ENCODE measurements around the gene PTPN7. TPM values are rescaled to one million over a fixed set of nuclear protein-coding genes. Genes with fewer than 3 reads are reported as not detected.

PTPN7 gene
- polyA plus RNA-seq, 2 of the 4 experiments (the other 2 are of a cell fraction): 0.08 TPM; not detected in 1

DNA sequence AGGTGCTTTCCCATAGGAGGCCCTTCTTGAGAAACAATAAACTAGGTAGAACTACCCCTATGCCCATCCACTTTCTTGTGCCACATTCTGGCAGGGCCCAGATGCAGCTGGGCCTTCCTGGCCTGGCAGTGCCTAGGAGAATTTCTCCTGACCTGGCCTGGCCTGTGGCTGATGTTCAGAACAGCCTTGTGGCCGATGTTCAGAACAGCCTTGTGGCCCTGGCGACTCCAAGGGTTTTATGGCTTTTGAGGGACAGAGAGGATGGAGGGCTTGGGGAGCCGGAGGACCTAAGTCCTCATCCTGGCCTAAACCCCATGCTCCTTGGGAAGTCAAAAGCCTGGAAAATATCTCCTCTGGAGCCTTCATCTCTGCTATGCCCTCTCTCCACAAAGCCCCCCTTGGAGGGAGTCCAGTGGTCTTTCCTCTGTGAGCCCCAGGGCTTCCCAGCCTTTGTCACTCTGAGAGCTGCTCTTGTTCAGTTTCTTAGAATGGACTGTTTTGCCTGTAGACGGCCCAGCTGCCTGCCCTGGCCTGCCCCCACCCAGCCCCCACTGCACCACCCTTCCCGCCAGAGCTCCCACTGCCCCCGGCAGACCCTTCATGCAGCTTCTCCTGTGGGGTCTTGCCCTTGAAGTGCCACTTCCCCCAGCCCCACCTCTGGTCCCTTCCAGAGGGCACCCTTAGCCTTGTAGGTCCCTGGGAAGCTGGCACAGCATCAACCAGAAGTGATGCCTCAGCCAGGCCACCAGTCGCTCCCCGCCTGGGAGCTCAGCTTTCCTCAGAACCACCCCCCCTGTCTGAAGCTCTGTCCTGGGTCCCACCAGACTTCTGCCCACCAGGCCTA is 30.7 kb downstream of the PTPN7 start:
- no peak for DNase-seq (ENCODE audit: low read depth in 1 of 2, low spot score in 1 of 2)
- TF ChIP-seq CHD4 (IDR thresholded peaks at IDR 0.05; ENCODE audit: borderline replicate concordance): no peak
- TF ChIP-seq, protein P1, sequence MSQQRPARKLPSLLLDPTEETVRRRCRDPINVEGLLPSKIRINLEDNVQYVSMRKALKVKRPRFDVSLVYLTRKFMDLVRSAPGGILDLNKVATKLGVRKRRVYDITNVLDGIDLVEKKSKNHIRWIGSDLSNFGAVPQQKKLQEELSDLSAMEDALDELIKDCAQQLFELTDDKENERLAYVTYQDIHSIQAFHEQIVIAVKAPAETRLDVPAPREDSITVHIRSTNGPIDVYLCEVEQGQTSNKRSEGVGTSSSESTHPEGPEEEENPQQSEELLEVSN (IDR thresholded peaks at IDR 0.05; ENCODE audit: borderline replicate concordance, low read depth): no peak
- TF ChIP-seq, protein P2, sequence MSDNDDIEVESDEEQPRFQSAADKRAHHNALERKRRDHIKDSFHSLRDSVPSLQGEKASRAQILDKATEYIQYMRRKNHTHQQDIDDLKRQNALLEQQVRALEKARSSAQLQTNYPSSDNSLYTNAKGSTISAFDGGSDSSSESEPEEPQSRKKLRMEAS (IDR thresholded peaks at IDR 0.05): no peak
- no peak for TF ChIP-seq SMC3 (IDR thresholded peaks at IDR 0.05)
- no peak for TF ChIP-seq RNF2 (IDR thresholded peaks at IDR 0.05; ENCODE audit: borderline replicate concordance, low read depth)
- TF ChIP-seq KDM5A (IDR thresholded peaks at IDR 0.05): no peak
- TF ChIP-seq ZSCAN20 (CRISPR knock-in tag; IDR thresholded peaks at IDR 0.05): no peak
- no peak for TF ChIP-seq NPAS2 (CRISPR knock-in tag; IDR thresholded peaks at IDR 0.05; ENCODE audit: borderline replicate concordance)
- no peak for TF ChIP-seq MAZ (IDR thresholded peaks at IDR 0.05; ENCODE audit: borderline replicate concordance, low read depth, low read length)
- TF ChIP-seq, protein P3, sequence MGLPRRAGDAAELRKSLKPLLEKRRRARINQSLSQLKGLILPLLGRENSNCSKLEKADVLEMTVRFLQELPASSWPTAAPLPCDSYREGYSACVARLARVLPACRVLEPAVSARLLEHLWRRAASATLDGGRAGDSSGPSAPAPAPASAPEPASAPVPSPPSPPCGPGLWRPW (IDR thresholded peaks at IDR 0.05): no peak
- TF ChIP-seq KDM1A (IDR thresholded peaks at IDR 0.05; ENCODE audit: low read depth): no peak
- TF ChIP-seq HEYL (CRISPR knock-in tag; IDR thresholded peaks at IDR 0.05): no peak
- TF ChIP-seq JUNB (IDR thresholded peaks at IDR 0.05): no peak
- no peak for TF ChIP-seq HDAC2 (IDR thresholded peaks at IDR 0.05)
- TF ChIP-seq, protein P4, sequence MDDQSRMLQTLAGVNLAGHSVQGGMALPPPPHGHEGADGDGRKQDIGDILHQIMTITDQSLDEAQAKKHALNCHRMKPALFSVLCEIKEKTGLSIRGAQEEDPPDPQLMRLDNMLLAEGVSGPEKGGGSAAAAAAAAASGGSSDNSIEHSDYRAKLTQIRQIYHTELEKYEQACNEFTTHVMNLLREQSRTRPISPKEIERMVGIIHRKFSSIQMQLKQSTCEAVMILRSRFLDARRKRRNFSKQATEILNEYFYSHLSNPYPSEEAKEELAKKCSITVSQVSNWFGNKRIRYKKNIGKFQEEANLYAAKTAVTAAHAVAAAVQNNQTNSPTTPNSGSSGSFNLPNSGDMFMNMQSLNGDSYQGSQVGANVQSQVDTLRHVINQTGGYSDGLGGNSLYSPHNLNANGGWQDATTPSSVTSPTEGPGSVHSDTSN (IDR thresholded peaks at IDR 0.05): no peak
- TF ChIP-seq HOXA7 (CRISPR knock-in tag; IDR thresholded peaks at IDR 0.05): no peak
- no peak for TF ChIP-seq TFCP2L1 (CRISPR knock-in tag; IDR thresholded peaks at IDR 0.05)
- no peak for TF ChIP-seq HOXB13 (CRISPR knock-in tag; IDR thresholded peaks at IDR 0.05; ENCODE audit: low read depth)
- Histone ChIP-seq H3K4me2 (no peak overlapping the region), H3K4me1 (0 out of 3 replicates have a peak, but pooled peaks cover 5% of the 10 kb centered on the region), H3K4me3 (no peak overlapping the region), H3K9me3 (no peaks in the 10 kb centered on the region), H3K27ac (peak overlapping the region in 1 of 2 experiments; percentile 31; a peak in 1 of 6 replicates)
- ChIA-PET POLR2A (interaction anchor here (0.6 kb wide), 1 partner anchor 249 kb away, joined by 4 read pairs; no protein-coding TSS in a partner anchor), CTCF (interaction anchor here (0.9 to 31.9 kb wide), 5 partner anchors 7 to 235 kb away, joined by 3 to 1624 read pairs (median 25); partner anchors contain the start of genes ELF3, GPR37L1 and RNPEP)
- no peak for FAIRE-seq
- ATAC-seq: peak; percentile 10 to 30; a peak in 3 of 6 replicates
- WGBS (ENCODE audit: missing lambda C conversion rate): 84% methylated on average over 7 of the region's 8 CpGs

DNA sequence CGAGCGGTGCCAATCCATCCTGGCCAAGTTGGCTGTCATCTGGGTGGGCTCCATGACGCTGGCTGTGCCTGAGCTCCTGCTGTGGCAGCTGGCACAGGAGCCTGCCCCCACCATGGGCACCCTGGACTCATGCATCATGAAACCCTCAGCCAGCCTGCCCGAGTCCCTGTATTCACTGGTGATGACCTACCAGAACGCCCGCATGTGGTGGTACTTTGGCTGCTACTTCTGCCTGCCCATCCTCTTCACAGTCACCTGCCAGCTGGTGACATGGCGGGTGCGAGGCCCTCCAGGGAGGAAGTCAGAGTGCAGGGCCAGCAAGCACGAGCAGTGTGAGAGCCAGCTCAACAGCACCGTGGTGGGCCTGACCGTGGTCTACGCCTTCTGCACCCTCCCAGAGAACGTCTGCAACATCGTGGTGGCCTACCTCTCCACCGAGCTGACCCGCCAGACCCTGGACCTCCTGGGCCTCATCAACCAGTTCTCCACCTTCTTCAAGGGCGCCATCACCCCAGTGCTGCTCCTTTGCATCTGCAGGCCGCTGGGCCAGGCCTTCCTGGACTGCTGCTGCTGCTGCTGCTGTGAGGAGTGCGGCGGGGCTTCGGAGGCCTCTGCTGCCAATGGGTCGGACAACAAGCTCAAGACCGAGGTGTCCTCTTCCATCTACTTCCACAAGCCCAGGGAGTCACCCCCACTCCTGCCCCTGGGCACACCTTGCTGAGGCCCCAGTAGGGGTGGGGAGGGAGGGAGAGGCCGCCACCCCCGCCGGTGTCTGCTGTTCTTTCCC is 32.4 kb downstream of the PTPN7 start:
- H3K27ac ChIP-seq: no peak overlapping the region
- H3K4me1 ChIP-seq: 0 out of 3 replicates have a peak, but pooled peaks cover 5% of the 10 kb centered on the region
- no peaks in the 10 kb centered on the region for H3K9me3 ChIP-seq
- ATAC-seq (no peak), DNase-seq (ENCODE audit: low read depth in 1 of 2, low spot score in 1 of 2) (no peak), FAIRE-seq (no peak)
- H3K4me3 ChIP-seq: no peak overlapping the region
- ChIA-PET CTCF (interaction anchor here (0.6 to 31.9 kb wide), 5 partner anchors 5 to 233 kb away, joined by 3 to 1624 read pairs (median 209); partner anchors contain the start of genes ELF3, GPR37L1 and RNPEP), POLR2A (interaction anchor here (1.4 kb wide), 1 partner anchor 118 kb away, joined by 5 read pairs; the partner anchor contains the start of gene ELF3)
- TF ChIP-seq NFE2L2 (conservative IDR thresholded peaks at IDR 0.05; ENCODE audit: low read length): no peak
- no peak for TF ChIP-seq RFX5 (IDR thresholded peaks at IDR 0.05)
- TF ChIP-seq POLR2A (IDR thresholded peaks at IDR 0.05; ENCODE audit: low read length): no peak
- no peak for TF ChIP-seq MAZ (IDR thresholded peaks at IDR 0.05; ENCODE audit: borderline replicate concordance, low read depth, low read length)
- no peak for TF ChIP-seq PHF8 (IDR thresholded peaks at IDR 0.05; ENCODE audit: borderline replicate concordance, low read depth)
- TF ChIP-seq RARB (CRISPR knock-in tag; IDR thresholded peaks at IDR 0.05): no peak
- TF ChIP-seq TP53 (CRISPR knock-in tag; IDR thresholded peaks at IDR 0.05): no peak
- no peak for TF ChIP-seq SREBF2 (IDR thresholded peaks at IDR 0.05)
- TF ChIP-seq, protein P5, sequence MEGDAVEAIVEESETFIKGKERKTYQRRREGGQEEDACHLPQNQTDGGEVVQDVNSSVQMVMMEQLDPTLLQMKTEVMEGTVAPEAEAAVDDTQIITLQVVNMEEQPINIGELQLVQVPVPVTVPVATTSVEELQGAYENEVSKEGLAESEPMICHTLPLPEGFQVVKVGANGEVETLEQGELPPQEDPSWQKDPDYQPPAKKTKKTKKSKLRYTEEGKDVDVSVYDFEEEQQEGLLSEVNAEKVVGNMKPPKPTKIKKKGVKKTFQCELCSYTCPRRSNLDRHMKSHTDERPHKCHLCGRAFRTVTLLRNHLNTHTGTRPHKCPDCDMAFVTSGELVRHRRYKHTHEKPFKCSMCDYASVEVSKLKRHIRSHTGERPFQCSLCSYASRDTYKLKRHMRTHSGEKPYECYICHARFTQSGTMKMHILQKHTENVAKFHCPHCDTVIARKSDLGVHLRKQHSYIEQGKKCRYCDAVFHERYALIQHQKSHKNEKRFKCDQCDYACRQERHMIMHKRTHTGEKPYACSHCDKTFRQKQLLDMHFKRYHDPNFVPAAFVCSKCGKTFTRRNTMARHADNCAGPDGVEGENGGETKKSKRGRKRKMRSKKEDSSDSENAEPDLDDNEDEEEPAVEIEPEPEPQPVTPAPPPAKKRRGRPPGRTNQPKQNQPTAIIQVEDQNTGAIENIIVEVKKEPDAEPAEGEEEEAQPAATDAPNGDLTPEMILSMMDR (IDR thresholded peaks at IDR 0.05): no peak
- no peak for TF ChIP-seq MAFK (IDR thresholded peaks at IDR 0.05; ENCODE audit: partially characterized antibody)
- TF ChIP-seq HOXA7 (CRISPR knock-in tag; IDR thresholded peaks at IDR 0.05): no peak
- 97% methylated on average over 20 of the region's 26 CpGs for WGBS (ENCODE audit: missing lambda C conversion rate)
- H3K4me2 ChIP-seq: no peak overlapping the region
